HCT116 (cell line): ENCODE measurements around the gene ZNF304. TPM values are rescaled to one million over a fixed set of nuclear protein-coding genes. Genes with fewer than 3 reads are reported as not detected.

Experiments used
- ATAC-seq: fragments of 200-7000 bp; cut with Tn5 transposase; 2 replicates; pipeline ENCODE4 v1.9.1; 2020; ENCODE audit warnings: mild to moderate bottlenecking, moderate library complexity
- BruUV-seq: library from RNA; stranded (reverse); fragments of 400-500 nt; replicated peaks from 2 replicates; lab custom pipeline; 2021; lab: Mats Ljungman, UMichigan
- CTCF ChIA-PET: fragments of 300-600 bp; sonication (Branson Sonifier 250); formaldehyde crosslinking; loops from one replicate; lab custom pipeline; 2021; ENCODE audit warnings: antibody characterized with exemption; lab: Charles Lee
- POLR2A ChIA-PET: fragments of 300-600, 350-600 bp; sonication (Branson Sonifier 250); formaldehyde crosslinking; loops from one replicate; lab custom pipeline; 2021; ENCODE audit warnings: antibody characterized with exemption; lab: Charles Lee
- RAD21 ChIA-PET, 2 experiments: fragments of 300-600 bp; sonication (Branson Sonifier 250); formaldehyde crosslinking; loops; one replicate each; lab custom pipeline; 2023; ENCODE audit warnings: low total read pairs in 2 of 2; ENCODE audit not compliant: uncharacterized antibody in 2 of 2, unreplicated experiment in 2 of 2, low non-redundant PET in 1 of 2; lab: Charles Lee
- DNase-seq: peaks from one replicate; pipeline ENCODE4 v3.0.0-alpha.2; 2010; ENCODE audit warnings: low read depth, low spot score
- H2AFZ ChIP-seq: fragments of 200-600 bp; shearing (Covaris generic), sonication (generic); 2 replicates; pipeline ENCODE4 v1.6.1; 2017; ENCODE audit warnings: low read depth, mixed run types, mixed read lengths, antibody characterized with exemption, low read length; ENCODE audit not compliant: poor library complexity, severe bottlenecking
- H3K27ac ChIP-seq: 2 replicates; pipeline ENCODE4 v1.5.1; 2012; ENCODE audit warnings: low read depth, low read length
- H3K27me3 ChIP-seq: fragments of 200-600 bp; sonication (generic); 2 replicates; pipeline ENCODE4 v1.6.1; 2016; ENCODE audit warnings: mixed run types, low read length, mixed read lengths; ENCODE audit not compliant: insufficient read depth
- H3K36me3 ChIP-seq, 2 experiments: fragments of 200-500 bp in 1 of 2; fragments of 200-600 bp in 1 of 2; sonication (Bioruptor generic) in 1 of 2; sonication (generic) in 1 of 2; 2 replicates each; pipeline versions ENCODE4 v1.5.1 to v1.6.1; 2014 to 2016; ENCODE audit warnings: low read length in 2 of 2, inconsistent platforms in 1 of 2, mixed read lengths in 1 of 2, mixed run types in 1 of 2; ENCODE audit not compliant: insufficient read depth in 2 of 2, control insufficient read depth in 1 of 2
- H3K4me1 ChIP-seq, 2 experiments: fragments of 200-600 bp in 1 of 2; sonication (generic) in 1 of 2; 2 replicates each; pipeline versions ENCODE4 v1.5.1 to v1.6.1; 2012 to 2017; ENCODE audit warnings: low read length in 2 of 2, inconsistent platforms in 1 of 2, mild to moderate bottlenecking in 1 of 2, mixed read lengths in 1 of 2, mixed run types in 1 of 2, moderate library complexity in 1 of 2; ENCODE audit not compliant: insufficient read depth in 2 of 2, control insufficient read depth in 1 of 2
- H3K4me2 ChIP-seq: fragments of 200-600 bp; sonication (generic); 2 replicates; pipeline ENCODE4 v1.6.1; 2017; ENCODE audit warnings: mixed run types, low read length, mixed read lengths
- H3K4me3 ChIP-seq, 2 experiments: fragments of 200-600 bp in 1 of 2; sonication (generic) in 1 of 2; replicated peaks in 1 of 2; 2 replicates each; pipeline ENCODE4 v1.5.1; 2011 to 2016; ENCODE audit warnings: low read length in 2 of 2, control low read depth in 1 of 2, low read depth in 1 of 2, mild to moderate bottlenecking in 1 of 2, mixed read lengths in 1 of 2, mixed run types in 1 of 2
- H3K79me2 ChIP-seq: fragments of 200-600 bp; sonication (generic); 2 replicates; pipeline ENCODE4 v1.6.1; 2017; ENCODE audit warnings: mild to moderate bottlenecking, mixed run types, low read length, moderate library complexity, mixed read lengths; ENCODE audit not compliant: insufficient read depth
- H3K9ac ChIP-seq: fragments of 200-600 bp; sonication (generic); 2 replicates; pipeline ENCODE4 v1.6.1; 2016; ENCODE audit warnings: low read length, mixed read lengths
- H3K9me2 ChIP-seq: fragments of 200-600 bp; sonication (generic), shearing (Covaris generic); 2 replicates; pipeline ENCODE4 v1.6.1; 2017; ENCODE audit warnings: mixed run types, mild to moderate bottlenecking, moderate library complexity; ENCODE audit not compliant: insufficient read depth
- H3K9me3 ChIP-seq, 2 experiments: fragments of 200-500 bp in 1 of 2; fragments of 200-600 bp in 1 of 2; sonication (Bioruptor generic) in 1 of 2; sonication (generic) in 1 of 2; 2 replicates each; pipeline ENCODE4 v1.6.1; 2014 to 2017; ENCODE audit warnings: low read length in 2 of 2, mixed read lengths in 2 of 2, inconsistent platforms in 1 of 2, low read depth in 1 of 2, mild to moderate bottlenecking in 1 of 2, mixed run types in 1 of 2, moderate library complexity in 1 of 2; ENCODE audit not compliant: control insufficient read depth in 1 of 2, insufficient read depth in 1 of 2
- H4K20me1 ChIP-seq: fragments of 200-600 bp; sonication (generic), shearing (Covaris generic); 2 replicates; pipeline ENCODE4 v1.6.1; 2017; ENCODE audit warnings: mixed run types, mild to moderate bottlenecking, moderate library complexity; ENCODE audit not compliant: insufficient read depth
- CBX3 ChIP-seq: IDR thresholded peaks from 2 replicates; pipeline ENCODE4 v1.6.1; 2012; ENCODE audit warnings: low read depth
- CEBPB ChIP-seq: IDR thresholded peaks from 2 replicates; pipeline ENCODE4 v1.6.1; 2012; ENCODE audit warnings: low read depth
- EGR1 ChIP-seq: IDR thresholded peaks from 2 replicates; pipeline ENCODE4 v1.6.1; 2012; ENCODE audit warnings: low read depth
- ELF1 ChIP-seq: IDR thresholded peaks from 2 replicates; pipeline ENCODE4 v1.6.1; 2012; ENCODE audit warnings: low read depth, borderline replicate concordance
- EZH2phosphoT487 ChIP-seq: fragments of 200-600 bp; IDR thresholded peaks from 2 replicates; pipeline ENCODE4 v1.6.1; 2018; ENCODE audit warnings: antibody characterized with exemption, borderline replicate concordance
- FOSL1 ChIP-seq: IDR thresholded peaks from 2 replicates; pipeline ENCODE4 v1.6.1; 2012; ENCODE audit warnings: low read depth
- POLR2AphosphoS5 ChIP-seq: IDR thresholded peaks from 2 replicates; pipeline ENCODE4 v1.6.1; 2011; ENCODE audit warnings: mild to moderate bottlenecking, low read depth, low read length, moderate library complexity
- REST ChIP-seq: IDR thresholded peaks from 2 replicates; pipeline ENCODE4 v1.6.1; 2012; ENCODE audit warnings: low read depth
- SRF ChIP-seq: IDR thresholded peaks from 2 replicates; pipeline ENCODE4 v1.6.1; 2012; ENCODE audit warnings: low read depth
- YY1 ChIP-seq: IDR thresholded peaks from 2 replicates; pipeline ENCODE4 v1.6.1; 2011; ENCODE audit warnings: low read length, low read depth, moderate library complexity, mild to moderate bottlenecking; ENCODE audit not compliant: insufficient replicate concordance; ENCODE audit errors: extremely low read depth
- ZNF274 ChIP-seq: fragments of 200-500 bp; sonication (Bioruptor generic); IDR thresholded peaks from 2 replicates; pipeline ENCODE4 v1.6.1; 2014; ENCODE audit warnings: mild to moderate bottlenecking, low read depth, low read length, inconsistent platforms
- intact Hi-C: fragments of 100-400 bp; cut with micrococcal nuclease; formaldehyde crosslinking; loops from 2 replicates; pipeline ENCODE4 v1.10.0; 2022
- total RNA-seq: library from RNA; stranded (reverse); gene quantifications from one replicate; pipeline ENCODE4 v1.2.1, GENCODE V29; 2021; ENCODE audit not compliant: unreplicated experiment
- TF ChIP-seq, protein P1 (sequence below): IDR thresholded peaks from 2 replicates; pipeline ENCODE4 v1.6.1; 2012

The ZNF304 gene
- total RNA-seq, 1 experiment from 2014 or later: 6.3 TPM

DNA sequence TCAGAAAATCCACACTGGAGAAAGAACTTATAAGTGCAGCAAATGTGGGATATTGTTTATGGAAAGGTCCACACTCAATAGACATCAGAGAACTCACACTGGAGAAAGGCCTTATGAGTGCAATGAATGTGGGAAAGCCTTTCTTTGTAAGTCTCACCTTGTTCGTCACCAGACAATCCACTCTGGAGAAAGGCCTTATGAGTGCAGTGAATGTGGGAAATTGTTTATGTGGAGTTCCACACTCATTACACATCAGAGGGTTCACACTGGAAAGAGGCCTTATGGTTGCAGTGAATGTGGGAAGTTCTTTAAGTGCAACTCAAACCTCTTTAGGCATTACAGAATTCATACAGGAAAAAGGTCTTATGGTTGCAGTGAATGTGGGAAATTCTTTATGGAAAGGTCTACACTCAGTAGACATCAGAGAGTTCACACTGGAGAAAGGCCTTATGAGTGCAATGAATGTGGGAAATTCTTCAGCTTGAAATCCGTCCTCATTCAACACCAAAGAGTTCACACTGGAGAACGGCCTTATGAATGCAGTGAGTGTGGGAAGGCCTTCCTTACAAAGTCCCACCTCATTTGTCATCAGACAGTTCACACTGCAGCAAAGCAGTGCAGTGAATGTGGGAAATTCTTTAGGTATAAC lies 26.6 kb downstream of the ZNF304 start:
- 0 out of 4 replicates have a peak, but pooled peaks cover 0 to 8% of the 10 kb centered on the region in 2 experiments for H3K36me3 ChIP-seq
- no TSS peak for BruUV-seq
- no peaks in the 10 kb centered on the region for H3K9me2 ChIP-seq
- intact Hi-C loops: no loop called here
- H3K4me1 ChIP-seq: no peaks in the 10 kb centered on the region
- no peak for DNase-seq
- TF ChIP-seq EZH2phosphoT487 (no peak), ZNF274 (peak; percentile 74)
- TF ChIP-seq, all 23 proteins: peak for 1
- H3K9me3 ChIP-seq: peaks cover 22 to 25% of the 10 kb centered on the region in 2 experiments; a peak in 3 of 4 replicates
- RAD21 ChIA-PET: no interaction called here
- ATAC-seq: no peak
- no peaks in the 10 kb centered on the region for H3K79me2 ChIP-seq
- H3K27me3 ChIP-seq: no peaks in the 10 kb centered on the region
- H3K4me3 ChIP-seq: no peak overlapping the region
- H4K20me1 ChIP-seq: no peaks in the 10 kb centered on the region
- H3K27ac ChIP-seq: no peak overlapping the region
- no peak overlapping the region for H3K9ac ChIP-seq
- CTCF ChIA-PET: no interaction called here
- H2AFZ ChIP-seq: no peak overlapping the region
- POLR2A ChIA-PET: no interaction called here
- H3K4me2 ChIP-seq: no peak overlapping the region

DNA sequence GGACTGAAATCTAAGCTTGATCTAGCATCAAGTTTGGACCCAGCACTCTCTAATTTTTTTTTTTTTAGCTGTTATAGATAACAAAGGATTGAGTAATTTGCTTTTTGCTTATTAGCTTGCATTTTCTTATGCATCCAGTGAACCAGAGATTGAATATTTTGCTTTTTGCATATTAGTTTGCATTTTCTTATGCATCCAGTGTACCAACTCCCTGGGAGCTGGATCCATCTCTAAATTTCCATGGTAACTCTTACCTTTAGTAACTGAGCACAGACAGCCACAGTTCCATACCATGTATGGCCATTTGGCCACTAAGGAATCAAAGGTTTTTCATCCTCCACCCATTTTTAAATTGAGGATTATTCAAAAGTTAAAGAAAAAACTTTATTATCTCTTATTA lies 29.9 kb downstream of the ZNF304 start:
- Histone ChIP-seq H3K79me2 (no peaks in the 10 kb centered on the region), H3K4me1 (no peaks in the 10 kb centered on the region), H4K20me1 (no peaks in the 10 kb centered on the region), H3K9me2 (no peaks in the 10 kb centered on the region), H3K9ac (no peak overlapping the region), H3K27ac (no peak overlapping the region), H3K27me3 (no peaks in the 10 kb centered on the region), H3K4me2 (no peak overlapping the region), H3K9me3 (peaks cover 20 to 22% of the 10 kb centered on the region in 2 experiments; a peak in 3 of 4 replicates), H3K36me3 (0 out of 4 replicates have a peak, but pooled peaks cover 0 to 8% of the 10 kb centered on the region in 2 experiments), H3K4me3 (no peak overlapping the region), H2AFZ (no peak overlapping the region)
- ChIA-PET CTCF (no interaction called here), RAD21 (no interaction called here), POLR2A (no interaction called here)
- TF ChIP-seq ZNF274: no peak
- TF ChIP-seq, protein P1, sequence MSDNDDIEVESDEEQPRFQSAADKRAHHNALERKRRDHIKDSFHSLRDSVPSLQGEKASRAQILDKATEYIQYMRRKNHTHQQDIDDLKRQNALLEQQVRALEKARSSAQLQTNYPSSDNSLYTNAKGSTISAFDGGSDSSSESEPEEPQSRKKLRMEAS: no peak
- TF ChIP-seq EGR1: no peak
- no peak for TF ChIP-seq REST
- no peak for TF ChIP-seq YY1
- TF ChIP-seq SRF: no peak
- no peak for TF ChIP-seq ELF1
- no peak for TF ChIP-seq POLR2AphosphoS5
- TF ChIP-seq FOSL1: no peak
- TF ChIP-seq CBX3: no peak
- TF ChIP-seq CEBPB: no peak
- intact Hi-C loops: no loop called here
- no TSS peak for BruUV-seq
- ATAC-seq (no peak), DNase-seq (no peak)
